Ramos (cell line): ENCODE results near the gene CNDP2.
"Not testable (repeated sequence)": the region's sequence is repeated elsewhere in the genome, so short reads cannot be mapped to it uniquely, and the experiment has no call there.

Experiments
- in situ Hi-C: fragments of 300-500 bp; cut with MboI; formaldehyde crosslinking; loops from one replicate; pipeline ENCODE4 v1.14.3; 2022; ENCODE audit warnings: low sequenced_read_pairs; ENCODE audit not compliant: unreplicated experiment

The CNDP2 gene

DNA sequence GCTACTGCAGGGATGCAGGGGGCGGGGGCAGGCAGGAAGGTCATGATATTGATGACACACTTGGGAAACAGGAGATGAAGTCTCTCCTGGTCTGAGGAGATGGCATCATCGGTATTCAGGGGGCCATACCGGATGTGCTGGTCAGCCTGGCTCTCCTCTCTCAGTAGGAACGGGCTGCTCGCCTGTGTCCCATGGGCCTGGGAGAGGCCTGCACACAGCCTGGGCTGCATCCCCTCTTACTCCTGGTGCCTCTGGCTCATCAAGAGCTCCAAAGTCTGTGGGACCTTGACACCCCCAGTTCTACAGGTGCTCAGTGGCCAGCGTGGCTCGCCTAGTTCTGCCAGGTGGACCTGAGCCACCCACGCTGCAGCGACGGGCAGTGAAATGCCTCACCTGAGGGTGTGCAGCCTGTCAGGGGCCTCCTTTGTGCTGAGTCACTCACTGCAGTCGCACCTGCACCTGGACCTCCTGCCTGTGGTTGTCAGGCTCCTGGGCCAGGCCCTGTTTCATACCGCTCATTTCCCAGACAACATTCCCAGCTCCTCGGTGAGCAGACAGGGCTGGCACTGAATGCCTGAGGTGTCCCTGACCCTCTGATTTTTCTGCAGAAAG lies 19.6 kb downstream of the CNDP2 start:
- in situ Hi-C loops = no loop called here

- in situ Hi-C loops = no loop called here
Observed at GRCh38 chr18:74516271-74517235, 20.4 kb downstream of the CNDP2 start.

DNA sequence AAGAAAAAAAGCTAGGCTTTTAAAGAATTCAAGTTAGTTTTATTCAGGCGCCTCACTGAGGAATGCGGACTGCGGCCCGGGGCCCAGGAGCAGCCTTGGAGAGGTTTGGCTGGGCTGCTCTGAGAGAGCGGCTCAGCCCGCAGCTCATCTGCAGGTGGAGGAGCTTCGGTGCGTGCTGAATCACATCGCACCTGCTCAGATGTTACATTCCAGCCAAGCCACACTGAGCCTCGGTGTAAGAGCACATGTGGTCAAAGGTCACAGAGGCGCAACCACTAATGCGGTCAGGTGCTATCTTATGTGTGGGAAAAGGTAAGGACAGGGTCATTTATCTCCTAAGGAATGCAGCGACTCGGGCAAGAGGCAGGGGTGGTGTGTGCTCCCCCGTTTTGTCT lies 21.1 kb downstream of the CNDP2 start:
- in situ Hi-C loops = no loop called here

- in situ Hi-C loops = no loop called here
Observed at GRCh38 chr18:74518456-74519295, 22.5 kb downstream of the CNDP2 start.

- in situ Hi-C loops = no loop called here
Observed at GRCh38 chr18:74519320-74520095, 23.3 kb downstream of the CNDP2 start.

- in situ Hi-C loops = no loop called here
Observed at GRCh38 chr18:74520096-74520833, 24.1 kb downstream of the CNDP2 start.

GRCh38 chr18:74521068-74521725 lies 25.0 kb downstream of the CNDP2 start:
- in situ Hi-C loops = no loop called here

- in situ Hi-C loops = no loop called here
Observed at GRCh38 chr18:74522635-74523548, 26.7 kb downstream of the CNDP2 start.

DNA sequence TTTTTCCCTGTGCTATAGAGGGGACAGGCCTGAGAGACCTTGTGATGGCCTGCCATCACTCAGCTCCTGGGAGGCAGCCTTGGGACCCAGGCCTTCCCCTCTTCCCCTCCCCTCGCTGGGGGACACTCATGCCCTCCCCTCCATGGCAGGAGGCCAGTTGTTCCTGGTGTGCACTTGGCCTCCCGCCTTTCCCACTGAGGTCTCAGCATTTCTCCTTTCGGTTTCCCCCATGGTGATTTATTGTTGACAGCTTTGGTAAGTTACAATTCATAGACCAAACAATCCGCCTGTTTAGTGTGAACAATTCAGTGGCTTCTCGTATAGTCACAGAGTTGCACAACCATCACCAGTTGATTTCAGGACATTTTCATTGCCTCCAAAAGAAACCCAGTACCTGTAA lies 27.9 kb downstream of the CNDP2 start:
- in situ Hi-C loops = no loop called here

GRCh38 chr18:74524915-74525314 lies 28.8 kb downstream of the CNDP2 start:
- in situ Hi-C loops = not testable (repeated sequence)

DNA sequence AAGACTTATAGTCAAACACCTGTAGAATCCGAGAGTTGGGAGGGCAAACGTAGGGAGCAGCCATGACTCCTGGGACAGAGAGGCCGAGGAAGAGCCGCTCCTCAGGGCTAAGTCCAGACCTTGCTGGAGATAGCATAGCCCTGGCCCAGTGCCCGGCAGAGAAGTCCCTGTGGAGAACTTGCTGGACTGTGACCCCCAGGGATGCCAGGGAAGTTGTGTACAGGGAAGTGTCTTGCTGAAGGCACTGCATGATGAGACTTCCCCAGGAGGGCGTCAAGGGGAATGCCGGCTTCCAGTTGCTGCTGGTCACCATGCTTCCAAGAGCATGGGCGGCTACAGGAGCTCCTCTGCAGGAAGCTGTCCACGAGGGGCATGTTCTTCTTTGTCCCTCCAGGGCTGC lies 29.6 kb downstream of the CNDP2 start:
- in situ Hi-C loops = no loop called here

- in situ Hi-C loops = no loop called here
Observed at GRCh38 chr18:74526488-74526887, 30.3 kb downstream of the CNDP2 start.

GRCh38 chr18:74528478-74528877 lies 32.3 kb downstream of the CNDP2 start:
- in situ Hi-C loops = no loop called here

DNA sequence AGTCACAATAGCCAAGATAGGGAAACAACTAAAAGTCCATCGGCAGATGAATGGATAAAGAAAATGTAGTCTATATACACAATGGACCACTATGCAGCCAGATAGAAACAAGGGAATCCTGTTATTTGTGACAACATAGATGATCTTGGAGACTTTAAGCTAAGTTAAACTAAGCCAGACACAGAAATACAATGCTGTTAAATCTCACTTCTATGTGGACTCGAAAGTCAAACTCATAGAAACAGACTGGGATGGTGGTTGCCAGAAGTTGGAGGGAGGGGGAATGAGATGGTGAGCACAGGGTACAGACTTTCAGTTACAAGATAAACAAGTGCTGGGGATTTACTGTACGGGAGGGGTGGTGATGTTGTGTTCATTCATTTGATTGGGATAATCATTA lies 32.8 kb downstream of the CNDP2 start:
- in situ Hi-C loops = no loop called here

DNA sequence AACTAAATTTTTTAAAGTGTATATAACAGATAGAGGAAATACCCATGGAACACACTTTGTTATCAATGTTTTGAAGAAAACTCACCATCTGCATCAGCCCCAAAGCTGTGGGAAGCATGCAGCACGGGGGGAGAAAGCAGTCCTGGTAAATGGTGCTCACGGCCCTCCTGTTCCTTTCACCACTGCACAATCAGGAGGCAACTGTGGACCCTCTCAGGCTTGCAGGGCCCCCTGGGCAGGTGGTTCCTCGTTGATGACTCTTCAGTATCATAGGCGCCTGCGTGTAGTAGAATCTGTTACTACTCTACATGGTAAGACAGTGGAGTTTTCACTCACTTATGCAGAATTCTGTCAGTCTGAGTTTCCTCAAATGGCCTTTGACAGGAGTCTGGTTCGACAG lies 33.2 kb downstream of the CNDP2 start:
- in situ Hi-C loops = no loop called here

GRCh38 chr18:74529811-74530583 lies 33.8 kb downstream of the CNDP2 start:
- in situ Hi-C loops = no loop called here

- in situ Hi-C loops = no loop called here
Observed at GRCh38 chr18:74530584-74530862, 34.4 kb downstream of the CNDP2 start.
